Endodermal cell (in vitro differentiated cells): ENCODE results near the gene IGF2. TPM values are rescaled to one million over a fixed set of nuclear protein-coding genes. Genes with fewer than 3 reads are reported as not detected.

Experiments
- DNase-seq: peaks from one replicate; pipeline ENCODE4 v3.0.0-alpha.2; 2017
- H3K27ac ChIP-seq: 2 replicates; pipeline ENCODE4 v1.5.1; 2013; ENCODE audit warnings: mild to moderate bottlenecking, low read depth, low read length, moderate library complexity
- H3K27me3 ChIP-seq: 2 replicates; pipeline ENCODE4 v1.6.1; 2013; ENCODE audit warnings: mild to moderate bottlenecking, low read length, moderate library complexity; ENCODE audit not compliant: insufficient read depth, control insufficient read depth, poor library complexity, severe bottlenecking
- H3K36me3 ChIP-seq: 2 replicates; pipeline ENCODE4 v1.7.0; 2013; ENCODE audit warnings: mild to moderate bottlenecking, low read length, moderate library complexity; ENCODE audit not compliant: control insufficient read depth, insufficient read depth
- H3K4me1 ChIP-seq: one replicate; pipeline ENCODE4 v1.7.0; 2013; ENCODE audit warnings: low read length; ENCODE audit not compliant: control insufficient read depth, insufficient read depth
- H3K4me3 ChIP-seq: 2 replicates; pipeline ENCODE4 v1.5.1; 2013; ENCODE audit warnings: mild to moderate bottlenecking, low read length, moderate library complexity
- H3K9ac ChIP-seq: 2 replicates; pipeline ENCODE4 v1.6.1; 2013; ENCODE audit warnings: mild to moderate bottlenecking, low read length, moderate library complexity; ENCODE audit not compliant: poor library complexity, severe bottlenecking; ENCODE audit errors: extremely low read depth
- H3K9me3 ChIP-seq: 2 replicates; pipeline ENCODE4 v1.6.1; 2013; ENCODE audit warnings: mild to moderate bottlenecking, low read length, moderate library complexity; ENCODE audit not compliant: control insufficient read depth
- H3K27ac Mint-ChIP-seq: 2 replicates; pipeline ENCODE4 v1.8.0; 2020; ENCODE audit warnings: mixed read lengths
- H3K27me3 Mint-ChIP-seq: 2 replicates; pipeline ENCODE4 v1.8.0; 2021; ENCODE audit warnings: mild to moderate bottlenecking, mixed read lengths; ENCODE audit not compliant: insufficient read depth
- H3K36me3 Mint-ChIP-seq: 2 replicates; pipeline ENCODE4 v1.8.0; 2020; ENCODE audit warnings: low read depth, mixed read lengths
- H3K4me1 Mint-ChIP-seq: 2 replicates; pipeline ENCODE4 v1.8.0; 2020; ENCODE audit warnings: mixed read lengths
- H3K4me3 Mint-ChIP-seq: 2 replicates; pipeline ENCODE4 v1.8.0; 2020; ENCODE audit warnings: mild to moderate bottlenecking, moderate library complexity, mixed read lengths
- H3K9me3 Mint-ChIP-seq: 2 replicates; pipeline ENCODE4 v1.8.0; 2020; ENCODE audit warnings: mild to moderate bottlenecking, mixed read lengths
- WGBS, 2 experiments: methylation state at CpG; one replicate each; pipeline versions ENCODE4 v1.1.5 to v1.1.7; 2013; ENCODE audit warnings: missing lambda C conversion rate in 2 of 2, mixed read lengths in 1 of 2; ENCODE audit not compliant: insufficient coverage in 1 of 2, insufficient read length in 1 of 2; 5-methylcytosine and 5-hydroxymethylcytosine counted together
- total RNA-seq, 2 donors: library from RNA; stranded (reverse); fragmentation: NEBNext Ultra II Directional in 1 of 2; extraction: Animal tissue kit (Norgen Biotek cat#: 25700) in 1 of 2; gene quantifications; 2 replicates in 1 of 2; 3 replicates in 1 of 2; pipeline ENCODE4 v1.2.1, GENCODE V29; 2021
- TF ChIP-seq, protein P1 (sequence below): fragments of 200-600 bp; sonication (generic); conservative IDR thresholded peaks from 2 replicates; pipeline ENCODE4 v1.5.0; 2021; ENCODE audit warnings: antibody characterized with exemption, mild to moderate bottlenecking

The IGF2 gene
- total RNA-seq, 2 donors from 2014 or later, result 0.80 to 5.1 TPM

DNA sequence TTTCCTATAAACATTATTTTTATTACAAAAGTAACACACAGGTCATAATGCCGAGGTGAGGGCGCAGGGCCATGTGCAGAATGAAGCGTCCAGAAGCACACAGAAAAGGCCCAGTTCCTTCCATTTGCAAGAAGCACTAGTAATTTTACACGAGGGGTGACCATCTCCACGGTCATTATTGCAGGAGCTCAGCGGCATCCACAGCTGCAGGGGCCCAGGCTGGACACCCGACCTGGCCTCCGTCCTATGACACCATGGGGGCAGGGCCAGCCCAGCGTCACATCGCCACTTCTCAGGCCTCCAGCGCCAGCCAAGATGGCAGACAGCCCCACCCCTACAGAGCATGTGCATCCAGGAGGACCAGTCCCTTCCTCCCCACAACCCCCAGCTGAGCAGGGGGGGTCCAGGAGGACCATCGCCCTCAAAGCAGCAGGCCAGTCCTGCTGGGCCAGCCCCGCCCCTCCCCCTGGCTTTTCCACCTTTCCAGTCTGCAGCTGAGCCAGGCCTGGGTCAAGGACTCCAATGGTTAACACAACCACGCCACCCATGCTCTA is 3.5 kb downstream of the IGF2 start:
- DNase-seq, result no peak
- Histone ChIP-seq H3K9ac (no peak overlapping the region), H3K9me3 (no peaks in the 10 kb centered on the region), H3K27ac (no peak overlapping the region), H3K36me3 (no peaks in the 10 kb centered on the region), H3K4me1 (no peaks in the 10 kb centered on the region), H3K4me3 (no peak overlapping the region), H3K27me3 (peaks cover 69% of the 10 kb centered on the region)
- no peak overlapping the region for H3K27ac Mint-ChIP-seq
- TF ChIP-seq, protein P1, sequence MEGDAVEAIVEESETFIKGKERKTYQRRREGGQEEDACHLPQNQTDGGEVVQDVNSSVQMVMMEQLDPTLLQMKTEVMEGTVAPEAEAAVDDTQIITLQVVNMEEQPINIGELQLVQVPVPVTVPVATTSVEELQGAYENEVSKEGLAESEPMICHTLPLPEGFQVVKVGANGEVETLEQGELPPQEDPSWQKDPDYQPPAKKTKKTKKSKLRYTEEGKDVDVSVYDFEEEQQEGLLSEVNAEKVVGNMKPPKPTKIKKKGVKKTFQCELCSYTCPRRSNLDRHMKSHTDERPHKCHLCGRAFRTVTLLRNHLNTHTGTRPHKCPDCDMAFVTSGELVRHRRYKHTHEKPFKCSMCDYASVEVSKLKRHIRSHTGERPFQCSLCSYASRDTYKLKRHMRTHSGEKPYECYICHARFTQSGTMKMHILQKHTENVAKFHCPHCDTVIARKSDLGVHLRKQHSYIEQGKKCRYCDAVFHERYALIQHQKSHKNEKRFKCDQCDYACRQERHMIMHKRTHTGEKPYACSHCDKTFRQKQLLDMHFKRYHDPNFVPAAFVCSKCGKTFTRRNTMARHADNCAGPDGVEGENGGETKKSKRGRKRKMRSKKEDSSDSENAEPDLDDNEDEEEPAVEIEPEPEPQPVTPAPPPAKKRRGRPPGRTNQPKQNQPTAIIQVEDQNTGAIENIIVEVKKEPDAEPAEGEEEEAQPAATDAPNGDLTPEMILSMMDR, result no peak
- H3K9me3 Mint-ChIP-seq, result no peaks in the 10 kb centered on the region
- peaks cover 78% of the 10 kb centered on the region for H3K27me3 Mint-ChIP-seq
- no peaks in the 10 kb centered on the region for H3K4me1 Mint-ChIP-seq
- H3K36me3 Mint-ChIP-seq, result no peaks in the 10 kb centered on the region
- WGBS, 2 experiments, result 85 to 86% methylated on average over 9 to 14 of the region's 14 CpGs
- H3K4me3 Mint-ChIP-seq, result no peak overlapping the region

DNA sequence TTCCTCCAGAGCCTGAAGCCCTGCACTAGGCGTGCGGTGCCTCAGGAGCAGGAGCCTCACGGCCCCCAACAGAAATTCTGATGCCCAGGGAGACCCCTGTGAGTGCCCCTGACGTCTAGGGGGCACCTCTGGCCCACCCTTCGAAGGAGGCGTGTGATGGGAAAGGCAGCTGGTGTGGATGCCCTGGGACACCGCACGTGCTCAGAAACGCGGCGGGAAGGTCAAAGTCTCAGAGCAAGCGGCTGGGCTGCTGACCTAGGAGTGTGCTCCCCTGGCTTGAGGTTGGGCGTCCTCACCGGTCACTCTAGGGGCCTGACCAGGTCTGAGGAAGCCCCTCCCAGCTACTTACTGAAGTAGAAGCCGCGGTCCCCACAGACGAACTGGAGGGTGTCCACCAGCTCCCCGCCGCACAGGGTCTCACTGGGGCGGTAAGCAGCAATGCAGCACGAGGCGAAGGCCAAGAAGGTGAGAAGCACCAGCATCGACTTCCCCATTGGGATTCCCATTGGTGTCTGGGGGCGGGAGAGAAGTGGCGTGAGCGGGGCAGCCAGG is 4.1 kb downstream of the IGF2 start:
- Histone ChIP-seq H3K27ac (no peak overlapping the region), H3K9me3 (no peaks in the 10 kb centered on the region), H3K4me3 (no peak overlapping the region), H3K4me1 (no peaks in the 10 kb centered on the region), H3K9ac (no peak overlapping the region), H3K36me3 (no peaks in the 10 kb centered on the region), H3K27me3 (peaks cover 62% of the 10 kb centered on the region)
- Mint-ChIP-seq H3K9me3 (no peaks in the 10 kb centered on the region), H3K27ac (no peak overlapping the region), H3K36me3 (no peaks in the 10 kb centered on the region), H3K4me1 (no peaks in the 10 kb centered on the region), H3K4me3 (no peak overlapping the region), H3K27me3 (peaks cover 72% of the 10 kb centered on the region)
- DNase-seq, result no peak
- TF ChIP-seq, protein P1, result no peak
- WGBS, 2 experiments, result 87 to 90% methylated on average over 16 to 26 of the region's 26 CpGs

GRCh38 chr11:2134022-2135010 is 4.9 kb downstream of the IGF2 start:
- Histone ChIP-seq H3K9me3 (no peaks in the 10 kb centered on the region), H3K36me3 (no peaks in the 10 kb centered on the region), H3K27me3 (peaks cover 56% of the 10 kb centered on the region), H3K9ac (no peak overlapping the region), H3K4me3 (no peak overlapping the region), H3K27ac (no peak overlapping the region), H3K4me1 (no peaks in the 10 kb centered on the region)
- TF ChIP-seq, protein P1, result no peak
- H3K9me3 Mint-ChIP-seq, result no peaks in the 10 kb centered on the region
- H3K4me3 Mint-ChIP-seq, result no peak overlapping the region
- no peaks in the 10 kb centered on the region for H3K36me3 Mint-ChIP-seq
- no peaks in the 10 kb centered on the region for H3K4me1 Mint-ChIP-seq
- 85 to 88% methylated on average over 2 to 15 of the region's 19 CpGs for WGBS, 2 experiments
- peaks cover 69% of the 10 kb centered on the region for H3K27me3 Mint-ChIP-seq
- H3K27ac Mint-ChIP-seq, result no peak overlapping the region
- DNase-seq, result no peak
